Measurements from ENCODE around the gene ZNF778. TPM values are rescaled to one million over a fixed set of nuclear protein-coding genes. Genes with fewer than 3 reads are reported as not detected.
"Not testable (repeated sequence)": the region's sequence is repeated elsewhere in the genome, so short reads cannot be mapped to it uniquely, and the experiment has no call there.

ZNF778 gene
- total and polyA plus RNA-seq, 4 donors: 10.7 to 14.1 (median 11.3) TPM

DNA sequence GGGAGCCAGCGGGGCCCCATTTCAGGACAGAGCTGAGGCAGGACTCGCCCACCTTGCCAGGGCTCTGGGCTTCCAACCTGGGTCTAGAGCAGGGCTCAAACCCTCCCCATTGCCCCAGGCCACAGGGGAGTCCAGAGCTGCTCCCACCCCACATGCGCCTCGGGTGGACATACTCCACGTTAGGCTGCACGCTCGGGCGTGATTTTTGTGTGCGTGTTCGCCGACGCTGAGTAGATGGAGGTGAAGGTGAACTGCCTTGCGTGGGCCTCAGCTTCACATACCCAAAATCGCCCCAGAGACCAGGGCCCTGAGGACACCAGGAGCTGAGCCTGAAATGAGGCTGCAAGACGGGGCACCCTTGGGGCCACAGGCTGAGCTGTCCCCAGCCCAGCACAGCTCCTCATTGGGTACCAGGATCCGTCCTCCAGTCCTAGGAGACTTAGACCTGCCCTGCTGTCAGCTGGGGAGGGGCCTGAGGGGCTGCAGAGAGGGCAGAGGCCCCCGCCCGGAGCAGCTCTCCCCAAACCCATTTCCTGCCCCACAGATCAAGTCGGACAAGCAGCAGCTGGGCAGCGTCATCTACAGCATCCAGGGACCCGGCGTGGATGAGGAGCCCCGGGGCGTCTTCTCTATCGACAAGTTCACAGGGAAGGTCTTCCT is 37.7 kb upstream of the ZNF778 start:
- 91% methylated on average over 22 of the region's 25 CpGs for WGBS (ENCODE audit: insufficient coverage)
- no peak overlapping the region for H3K27ac ChIP-seq (ENCODE audit: low read depth, low read length)

DNA sequence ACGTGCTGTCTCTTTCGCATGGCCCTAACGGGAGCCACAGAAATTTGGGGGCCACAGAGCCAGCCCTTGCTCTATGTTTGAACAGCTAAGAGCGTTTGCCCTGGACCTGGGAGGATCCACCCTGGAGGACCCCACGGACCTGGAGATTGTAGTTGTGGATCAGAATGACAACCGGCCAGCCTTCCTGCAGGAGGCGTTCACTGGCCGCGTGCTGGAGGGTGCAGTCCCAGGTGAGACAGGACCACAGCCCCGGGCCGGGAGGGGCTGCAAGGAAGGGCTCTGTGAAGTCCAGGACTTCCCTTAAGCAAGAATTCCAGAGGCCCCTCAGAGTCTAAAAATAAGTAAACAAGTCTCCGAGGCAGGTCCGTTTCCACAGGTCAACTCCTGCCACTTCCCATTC is 34.0 kb upstream of the ZNF778 start:
- Histone ChIP-seq H3K36me3 (ENCODE audit: control insufficient read depth, insufficient read depth, low read length) (peaks cover 10% of the 10 kb centered on the region), H3K27me3 (ENCODE audit: control insufficient read depth, insufficient read depth, low read length) (no peaks in the 10 kb centered on the region), H3K27ac (ENCODE audit: low read depth, low read length) (no peak overlapping the region), H3K4me3 (ENCODE audit: low read depth, low read length) (no peak overlapping the region), H3K4me1 (ENCODE audit: control insufficient read depth, insufficient read depth, low read length) (no peaks in the 10 kb centered on the region), H3K9me3 (ENCODE audit: control insufficient read depth, insufficient read depth, low read length) (no peaks in the 10 kb centered on the region)
- DNase-seq (ENCODE audit: low read depth in 4 of 6, low spot score in 6 of 6): no peak
- 68% methylated on average over 11 of the region's 13 CpGs for WGBS (ENCODE audit: insufficient coverage)

More for the DNA sequence above, 37.7 kb upstream of the ZNF778 start:
- H3K27me3 ChIP-seq (ENCODE audit: control insufficient read depth, insufficient read depth, low read length): no peaks in the 10 kb centered on the region
- H3K4me3 ChIP-seq (ENCODE audit: low read depth, low read length): no peak overlapping the region
- DNase-seq (ENCODE audit: low read depth in 4 of 6, low spot score in 6 of 6): no peak
- H3K4me1 ChIP-seq (ENCODE audit: control insufficient read depth, insufficient read depth, low read length): peaks cover 20% of the 10 kb centered on the region
- H3K9me3 ChIP-seq (ENCODE audit: control insufficient read depth, insufficient read depth, low read length): no peaks in the 10 kb centered on the region
- peaks cover 10% of the 10 kb centered on the region for H3K36me3 ChIP-seq (ENCODE audit: control insufficient read depth, insufficient read depth, low read length)

DNA sequence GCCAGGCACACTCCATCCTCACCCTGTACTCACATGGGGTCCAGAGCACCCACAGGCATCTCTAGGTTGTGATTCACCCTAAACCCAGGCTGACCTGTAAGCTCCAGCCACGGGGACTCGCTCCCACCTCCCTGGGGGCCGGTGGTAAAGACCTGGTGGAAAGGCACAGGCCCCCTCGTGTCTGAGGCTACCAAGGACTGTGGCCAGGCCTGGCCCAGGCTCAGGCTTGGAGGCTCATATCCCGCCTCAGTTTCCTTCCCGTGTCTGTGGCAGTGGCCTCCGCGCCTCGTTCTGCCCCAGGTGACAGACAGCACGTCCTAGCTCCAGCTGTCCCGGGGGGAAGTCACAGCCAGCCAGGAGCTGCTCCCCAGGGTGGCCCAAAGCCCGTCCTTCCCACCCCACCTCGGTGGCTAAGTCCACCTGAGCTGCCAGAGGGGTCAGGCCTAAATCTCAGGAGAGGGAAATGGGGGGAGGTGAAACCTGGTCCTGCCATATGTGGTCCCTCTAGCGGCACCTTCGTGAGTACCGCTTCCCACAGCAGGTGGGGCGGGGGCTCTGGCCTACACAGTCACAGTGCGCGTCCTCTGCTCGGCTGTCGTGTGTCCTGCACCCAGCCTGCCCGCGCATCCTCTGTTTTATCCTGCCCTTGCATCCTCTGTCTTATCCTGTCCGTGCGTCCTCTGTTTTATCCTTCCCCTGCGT is 33.4 kb upstream of the ZNF778 start:
- Histone ChIP-seq H3K27me3 (ENCODE audit: control insufficient read depth, insufficient read depth, low read length) (no peaks in the 10 kb centered on the region), H3K4me1 (ENCODE audit: control insufficient read depth, insufficient read depth, low read length) (no peaks in the 10 kb centered on the region), H3K9me3 (ENCODE audit: control insufficient read depth, insufficient read depth, low read length) (no peaks in the 10 kb centered on the region), H3K4me3 (ENCODE audit: low read depth, low read length) (no peak overlapping the region), H3K36me3 (ENCODE audit: control insufficient read depth, insufficient read depth, low read length) (peaks cover 7% of the 10 kb centered on the region), H3K27ac (ENCODE audit: low read depth, low read length) (no peak overlapping the region)
- WGBS (ENCODE audit: insufficient coverage): 83% methylated on average over 25 of the region's 26 CpGs
- DNase-seq (ENCODE audit: low read depth in 4 of 6, low spot score in 6 of 6): no peak

DNA sequence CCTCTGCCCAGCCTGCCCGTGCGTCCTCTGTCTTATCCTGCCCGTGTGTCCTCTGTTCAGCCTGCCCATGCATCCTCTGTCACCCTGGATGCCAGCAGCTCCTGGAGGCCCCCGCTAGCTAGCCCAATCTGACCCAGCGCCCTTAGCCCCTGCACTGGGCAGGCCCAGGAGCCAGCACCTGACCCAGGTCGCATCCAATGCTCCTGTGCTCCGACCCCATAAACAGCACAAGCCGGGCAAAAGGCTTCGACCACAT is 32.9 kb upstream of the ZNF778 start:
- Histone ChIP-seq H3K36me3 (ENCODE audit: control insufficient read depth, insufficient read depth, low read length) (peaks cover 3% of the 10 kb centered on the region), H3K9me3 (ENCODE audit: control insufficient read depth, insufficient read depth, low read length) (no peaks in the 10 kb centered on the region), H3K4me1 (ENCODE audit: control insufficient read depth, insufficient read depth, low read length) (no peaks in the 10 kb centered on the region), H3K27me3 (ENCODE audit: control insufficient read depth, insufficient read depth, low read length) (no peaks in the 10 kb centered on the region), H3K27ac (ENCODE audit: low read depth, low read length) (no peak overlapping the region), H3K4me3 (ENCODE audit: low read depth, low read length) (no peak overlapping the region)
- DNase-seq (ENCODE audit: low read depth in 4 of 6, low spot score in 6 of 6): no peak
- 76% methylated on average over 9 of the region's 9 CpGs for WGBS (ENCODE audit: insufficient coverage)

DNA sequence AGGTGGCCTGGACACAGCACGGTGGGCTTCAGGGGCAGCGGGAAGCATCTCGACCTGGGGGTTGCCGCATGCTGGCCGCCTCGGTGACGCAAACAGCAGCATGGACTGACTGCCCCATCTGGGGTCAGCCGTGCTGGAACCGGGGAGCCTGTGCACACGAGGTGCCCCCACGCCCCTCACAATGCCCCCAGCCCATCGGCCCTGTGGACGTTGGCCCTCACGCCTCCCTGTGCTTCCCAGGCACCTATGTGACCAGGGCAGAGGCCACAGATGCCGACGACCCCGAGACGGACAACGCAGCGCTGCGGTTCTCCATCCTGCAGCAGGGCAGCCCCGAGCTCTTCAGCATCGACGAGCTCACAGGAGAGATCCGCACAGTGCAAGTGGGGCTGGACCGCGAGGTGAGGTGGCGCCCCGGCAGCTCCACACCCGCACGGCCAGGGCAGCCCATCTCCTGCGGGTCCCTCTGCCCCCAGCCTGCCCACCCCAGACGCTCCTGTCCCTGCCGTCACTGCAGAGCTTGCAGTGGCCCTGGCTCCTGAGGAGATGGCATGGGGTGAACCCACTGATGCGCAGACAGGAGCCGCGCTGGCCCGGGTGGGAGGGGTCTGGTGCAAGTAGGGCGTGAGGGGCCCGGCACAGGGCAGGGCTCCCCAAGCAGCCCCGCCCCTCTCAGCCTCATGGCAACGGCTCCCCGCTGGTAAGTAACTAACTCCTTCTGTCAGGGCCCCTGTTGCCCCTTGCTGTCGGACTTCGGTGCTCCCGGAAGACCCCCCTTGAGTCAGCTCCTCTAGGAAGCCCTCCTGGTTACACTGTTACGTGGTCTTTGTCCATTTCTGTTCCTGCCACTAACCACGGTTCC is 32.3 kb upstream of the ZNF778 start:
- WGBS (ENCODE audit: insufficient coverage): 70% methylated on average over 48 of the region's 48 CpGs

DNA sequence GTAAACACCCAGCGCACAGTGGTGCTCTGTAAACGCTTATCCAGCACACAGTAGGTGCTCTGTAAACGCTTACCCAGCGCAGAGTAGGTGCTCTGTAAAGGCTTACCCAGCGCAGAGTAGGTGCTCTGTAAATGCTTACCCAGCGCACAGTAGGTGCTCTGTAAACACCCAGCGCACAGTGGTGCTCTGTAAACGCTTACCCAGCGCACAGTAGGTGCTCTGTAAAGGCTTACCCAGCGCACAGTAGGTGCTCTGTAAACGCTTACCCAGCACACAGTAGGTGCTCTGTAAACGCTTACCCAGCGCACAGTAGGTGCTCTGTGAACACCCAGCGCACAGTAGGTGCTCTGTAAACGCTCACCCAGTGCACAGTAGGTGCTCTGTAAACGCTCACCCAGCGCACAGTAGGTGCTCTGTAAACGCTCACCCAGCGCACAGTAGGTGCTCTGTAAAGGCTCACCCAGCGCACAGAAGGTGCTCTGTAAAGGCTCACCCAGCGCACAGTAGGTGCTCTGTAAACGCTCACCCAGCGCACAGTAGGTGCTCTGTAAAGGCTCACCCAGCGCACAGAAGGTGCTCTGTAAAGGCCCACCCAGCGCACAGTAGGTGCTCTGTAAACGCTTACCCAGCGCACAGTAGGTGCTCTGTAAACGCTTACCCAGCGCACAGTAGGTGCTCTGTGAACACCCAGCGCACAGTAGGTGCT is 31.5 kb upstream of the ZNF778 start:
- H3K4me3 ChIP-seq (ENCODE audit: low read depth, low read length); H3K27ac ChIP-seq (ENCODE audit: low read depth, low read length); H3K27me3 ChIP-seq (ENCODE audit: control insufficient read depth, insufficient read depth, low read length); DNase-seq (ENCODE audit: low read depth in 4 of 6, low spot score in 6 of 6); H3K36me3 ChIP-seq (ENCODE audit: control insufficient read depth, insufficient read depth, low read length); H3K9me3 ChIP-seq (ENCODE audit: control insufficient read depth, insufficient read depth, low read length); H3K4me1 ChIP-seq (ENCODE audit: control insufficient read depth, insufficient read depth, low read length): not testable (repeated sequence)
- 91% methylated on average over 23 of the region's 30 CpGs for WGBS (ENCODE audit: insufficient coverage)

More for the DNA sequence above, 32.3 kb upstream of the ZNF778 start:
- no peak for DNase-seq (ENCODE audit: low read depth in 4 of 6, low spot score in 6 of 6)
- H3K36me3 ChIP-seq (ENCODE audit: control insufficient read depth, insufficient read depth, low read length): peaks cover 2% of the 10 kb centered on the region
- no peaks in the 10 kb centered on the region for H3K9me3 ChIP-seq (ENCODE audit: control insufficient read depth, insufficient read depth, low read length)
- H3K4me3 ChIP-seq (ENCODE audit: low read depth, low read length): no peak overlapping the region
- H3K27me3 ChIP-seq (ENCODE audit: control insufficient read depth, insufficient read depth, low read length): no peaks in the 10 kb centered on the region
- no peaks in the 10 kb centered on the region for H3K4me1 ChIP-seq (ENCODE audit: control insufficient read depth, insufficient read depth, low read length)
- H3K27ac ChIP-seq (ENCODE audit: low read depth, low read length): no peak overlapping the region

DNA sequence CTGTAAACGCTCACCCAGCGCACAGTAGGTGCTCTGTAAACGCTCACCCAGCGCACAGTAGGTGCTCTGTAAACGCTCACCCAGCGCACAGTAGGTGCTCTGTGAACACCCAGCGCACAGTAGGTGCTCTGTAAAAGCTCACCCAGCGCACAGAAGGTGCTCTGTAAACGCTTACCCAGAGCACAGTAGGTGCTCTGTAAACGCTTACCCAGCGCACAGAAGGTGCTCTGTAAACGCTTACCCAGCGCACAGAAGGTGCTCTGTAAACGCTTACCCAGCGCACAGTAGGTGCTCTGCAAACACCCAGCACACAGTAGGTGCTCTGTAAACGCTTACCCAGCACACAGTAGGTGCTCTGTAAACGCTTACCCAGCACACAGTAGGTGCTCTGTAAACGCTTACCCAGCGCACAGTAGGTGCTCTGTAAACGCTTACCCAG is 30.9 kb upstream of the ZNF778 start:
- H3K9me3 ChIP-seq (ENCODE audit: control insufficient read depth, insufficient read depth, low read length); H3K27me3 ChIP-seq (ENCODE audit: control insufficient read depth, insufficient read depth, low read length); H3K36me3 ChIP-seq (ENCODE audit: control insufficient read depth, insufficient read depth, low read length); DNase-seq (ENCODE audit: low read depth in 4 of 6, low spot score in 6 of 6); H3K27ac ChIP-seq (ENCODE audit: low read depth, low read length); H3K4me1 ChIP-seq (ENCODE audit: control insufficient read depth, insufficient read depth, low read length); H3K4me3 ChIP-seq (ENCODE audit: low read depth, low read length): not testable (repeated sequence)
- WGBS (ENCODE audit: insufficient coverage): 96% methylated on average over 18 of the region's 20 CpGs

DNA sequence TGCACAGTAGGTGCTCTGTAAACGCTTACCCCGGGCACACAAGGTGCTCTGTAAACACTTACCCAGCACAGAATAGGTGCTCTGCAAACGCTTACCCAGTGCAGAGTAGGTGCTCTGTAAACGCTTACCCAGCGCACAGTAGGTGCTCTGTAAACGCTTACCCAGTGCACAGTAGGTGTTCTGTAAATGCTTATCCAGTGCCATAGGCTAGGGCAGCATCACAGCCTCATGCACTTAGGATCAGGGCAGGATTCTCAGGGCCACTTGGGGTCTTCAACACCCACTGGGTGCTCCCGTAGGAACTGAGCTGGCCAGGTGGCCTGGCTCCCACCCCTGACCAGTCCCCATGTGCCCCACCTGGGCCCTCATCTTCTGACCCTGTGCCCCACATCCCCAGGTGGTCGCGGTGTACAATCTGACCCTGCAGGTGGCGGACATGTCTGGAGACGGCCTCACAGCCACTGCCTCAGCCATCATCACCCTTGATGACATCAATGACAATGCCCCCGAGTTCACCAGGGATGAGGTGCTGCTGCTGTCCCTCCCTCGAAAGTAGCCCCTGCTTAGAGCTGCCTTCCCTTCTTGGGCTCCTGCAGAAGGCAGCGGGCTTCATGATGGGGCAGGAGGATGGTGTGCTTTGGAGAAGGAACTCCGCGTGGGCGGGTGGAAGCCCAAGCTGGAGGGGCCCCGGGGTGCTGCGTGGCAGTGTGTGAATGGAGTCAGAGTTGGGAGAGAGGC is 30.3 kb upstream of the ZNF778 start:
- Histone ChIP-seq H3K36me3 (ENCODE audit: control insufficient read depth, insufficient read depth, low read length) (no peaks in the 10 kb centered on the region), H3K27ac (ENCODE audit: low read depth, low read length) (no peak overlapping the region), H3K4me3 (ENCODE audit: low read depth, low read length) (no peak overlapping the region), H3K27me3 (ENCODE audit: control insufficient read depth, insufficient read depth, low read length) (peaks cover 8% of the 10 kb centered on the region), H3K4me1 (ENCODE audit: control insufficient read depth, insufficient read depth, low read length) (peaks cover 10% of the 10 kb centered on the region), H3K9me3 (ENCODE audit: control insufficient read depth, insufficient read depth, low read length) (no peaks in the 10 kb centered on the region)
- DNase-seq (ENCODE audit: low read depth in 4 of 6, low spot score in 6 of 6): no peak
- WGBS (ENCODE audit: insufficient coverage): 73% methylated on average over 18 of the region's 19 CpGs

Measured in spinal cord (tissue), 10 donors.